Measurements from ENCODE around the gene NXPH2. TPM values are rescaled to one million over a fixed set of nuclear protein-coding genes. Genes with fewer than 3 reads are reported as not detected.

NXPH2 gene
- total and polyA plus RNA-seq, 9 of the 15 experiments (the other 6 are each of a cell fraction or from before 2014, with no cell fraction given), result not detected

DNA sequence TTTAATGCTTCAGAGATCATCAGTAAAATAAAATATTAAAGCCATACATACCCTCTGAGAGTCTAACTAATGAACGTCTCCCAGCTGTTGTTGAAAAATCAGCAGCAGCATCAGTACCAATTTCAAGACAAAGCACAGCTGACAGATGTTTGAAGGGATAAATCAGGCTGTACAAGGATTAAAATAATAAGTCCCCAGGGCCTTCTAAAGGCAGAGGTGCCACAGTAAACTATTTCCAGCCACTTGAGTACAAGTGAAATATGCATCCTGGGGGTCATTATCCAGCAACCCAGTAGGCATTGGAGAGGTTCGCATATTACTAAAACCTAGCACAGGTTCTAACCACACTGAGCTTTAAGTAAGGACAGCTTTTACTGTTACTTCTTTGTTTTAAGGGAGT, 76.9 kb downstream of the NXPH2 start (continued):
- TF ChIP-seq, protein P1, sequence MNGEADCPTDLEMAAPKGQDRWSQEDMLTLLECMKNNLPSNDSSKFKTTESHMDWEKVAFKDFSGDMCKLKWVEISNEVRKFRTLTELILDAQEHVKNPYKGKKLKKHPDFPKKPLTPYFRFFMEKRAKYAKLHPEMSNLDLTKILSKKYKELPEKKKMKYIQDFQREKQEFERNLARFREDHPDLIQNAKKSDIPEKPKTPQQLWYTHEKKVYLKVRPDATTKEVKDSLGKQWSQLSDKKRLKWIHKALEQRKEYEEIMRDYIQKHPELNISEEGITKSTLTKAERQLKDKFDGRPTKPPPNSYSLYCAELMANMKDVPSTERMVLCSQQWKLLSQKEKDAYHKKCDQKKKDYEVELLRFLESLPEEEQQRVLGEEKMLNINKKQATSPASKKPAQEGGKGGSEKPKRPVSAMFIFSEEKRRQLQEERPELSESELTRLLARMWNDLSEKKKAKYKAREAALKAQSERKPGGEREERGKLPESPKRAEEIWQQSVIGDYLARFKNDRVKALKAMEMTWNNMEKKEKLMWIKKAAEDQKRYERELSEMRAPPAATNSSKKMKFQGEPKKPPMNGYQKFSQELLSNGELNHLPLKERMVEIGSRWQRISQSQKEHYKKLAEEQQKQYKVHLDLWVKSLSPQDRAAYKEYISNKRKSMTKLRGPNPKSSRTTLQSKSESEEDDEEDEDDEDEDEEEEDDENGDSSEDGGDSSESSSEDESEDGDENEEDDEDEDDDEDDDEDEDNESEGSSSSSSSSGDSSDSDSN (IDR thresholded peaks at IDR 0.05; ENCODE audit: borderline replicate concordance in 1 of 2, low read depth in 2 of 2, low read length in 2 of 2), result no peak
- no peak for TF ChIP-seq ZBTB8A (IDR thresholded peaks at IDR 0.05; ENCODE audit: partially characterized antibody)

DNA sequence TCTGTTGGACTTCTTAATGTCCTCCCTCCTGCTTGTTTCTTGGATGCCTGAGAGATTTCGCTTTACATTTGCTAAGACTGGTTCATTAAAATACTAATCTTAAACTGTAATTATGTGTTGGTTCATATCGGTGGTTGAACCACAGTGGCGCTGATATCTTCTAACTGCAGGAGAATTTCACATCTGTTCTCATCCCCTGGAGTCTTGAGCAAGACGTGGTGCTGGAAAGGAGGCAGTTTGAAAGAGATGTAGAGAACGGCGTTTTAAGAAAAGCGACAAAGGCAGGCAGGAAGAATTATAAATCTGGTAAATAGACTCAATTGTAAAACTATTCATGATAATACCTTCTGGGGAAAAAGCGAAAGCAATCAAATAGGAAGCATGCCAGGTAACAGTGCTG, 79.5 kb downstream of the NXPH2 start:
- FAIRE-seq (no peak), ATAC-seq (no peak), DNase-seq (ENCODE audit: extremely low read depth in 1 of 4, low spot score in 3 of 4) (no peak)
- Histone ChIP-seq H4K20me1 (replicated peaks; ENCODE audit: control insufficient read depth, insufficient read depth, low read length) (no peaks in the 10 kb centered on the region), H3K9me1 (ENCODE audit: control insufficient read depth, insufficient read depth, low read length) (no peaks in the 10 kb centered on the region), H3K9ac (ENCODE audit: insufficient read depth in 1 of 2, low read depth in 2 of 2, low read length in 2 of 2) (no peak overlapping the region), H3K27ac (ENCODE audit: extremely low read depth, low read depth, low read length) (no peak overlapping the region), H3K36me3 (ENCODE audit: control insufficient read depth, insufficient read depth, low read length) (no peaks in the 10 kb centered on the region), H3K4me2 (ENCODE audit: insufficient read depth, low read length) (no peak overlapping the region), H3K9me3 (replicated peaks; ENCODE audit: control insufficient read depth, insufficient read depth, low read depth, low read length) (no peaks in the 10 kb centered on the region), H3K4me1 (replicated peaks in 1 of 2; ENCODE audit: control insufficient read depth in 2 of 2, insufficient read depth in 2 of 2, low read length in 2 of 2) (no peaks in the 10 kb centered on the region), H3K4me3 (no peak overlapping the region), H3K79me2 (ENCODE audit: control insufficient read depth, insufficient read depth, low read length) (no peaks in the 10 kb centered on the region), H2AFZ (ENCODE audit: low read depth, low read length) (no peak overlapping the region), H3K27me3 (ENCODE audit: control insufficient read depth in 2 of 2, insufficient read depth in 2 of 2, low read length in 2 of 2) (no peaks in the 10 kb centered on the region)
- WGBS (ENCODE audit: insufficient coverage, low coverage, missing lambda C conversion rate), result 1% methylated on average over 8 of the region's 8 CpGs
- POLR2A ChIA-PET, result no interaction called here
- TF ChIP-seq ZNF551 (CRISPR knock-in tag; IDR thresholded peaks at IDR 0.05) (no peak), KDM1A (IDR thresholded peaks at IDR 0.05) (no peak), MYBL2 (IDR thresholded peaks at IDR 0.05; ENCODE audit: low read depth) (no peak), MYBL2 (CRISPR knock-in tag; IDR thresholded peaks at IDR 0.05; ENCODE audit: borderline replicate concordance) (no peak), L3MBTL2 (IDR thresholded peaks at IDR 0.05) (no peak), STAT5A (IDR thresholded peaks at IDR 0.05; ENCODE audit: borderline replicate concordance, low read length) (no peak), FOXJ2 (tag; IDR thresholded peaks at IDR 0.05) (no peak), PTRF (tag; IDR thresholded peaks at IDR 0.05) (no peak), ZNF644 (tag; IDR thresholded peaks at IDR 0.05; ENCODE audit: low read depth) (no peak)
- TF ChIP-seq, protein P2, sequence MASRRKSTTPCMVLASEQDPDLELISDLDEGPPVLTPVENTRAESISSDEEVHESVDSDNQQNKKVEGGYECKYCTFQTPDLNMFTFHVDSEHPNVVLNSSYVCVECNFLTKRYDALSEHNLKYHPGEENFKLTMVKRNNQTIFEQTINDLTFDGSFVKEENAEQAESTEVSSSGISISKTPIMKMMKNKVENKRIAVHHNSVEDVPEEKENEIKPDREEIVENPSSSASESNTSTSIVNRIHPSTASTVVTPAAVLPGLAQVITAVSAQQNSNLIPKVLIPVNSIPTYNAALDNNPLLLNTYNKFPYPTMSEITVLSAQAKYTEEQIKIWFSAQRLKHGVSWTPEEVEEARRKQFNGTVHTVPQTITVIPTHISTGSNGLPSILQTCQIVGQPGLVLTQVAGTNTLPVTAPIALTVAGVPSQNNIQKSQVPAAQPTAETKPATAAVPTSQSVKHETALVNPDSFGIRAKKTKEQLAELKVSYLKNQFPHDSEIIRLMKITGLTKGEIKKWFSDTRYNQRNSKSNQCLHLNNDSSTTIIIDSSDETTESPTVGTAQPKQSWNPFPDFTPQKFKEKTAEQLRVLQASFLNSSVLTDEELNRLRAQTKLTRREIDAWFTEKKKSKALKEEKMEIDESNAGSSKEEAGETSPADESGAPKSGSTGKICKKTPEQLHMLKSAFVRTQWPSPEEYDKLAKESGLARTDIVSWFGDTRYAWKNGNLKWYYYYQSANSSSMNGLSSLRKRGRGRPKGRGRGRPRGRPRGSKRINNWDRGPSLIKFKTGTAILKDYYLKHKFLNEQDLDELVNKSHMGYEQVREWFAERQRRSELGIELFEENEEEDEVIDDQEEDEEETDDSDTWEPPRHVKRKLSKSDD (conservative IDR thresholded peaks at IDR 0.05; ENCODE audit: low read length), result no peak
- TF ChIP-seq, protein P3, sequence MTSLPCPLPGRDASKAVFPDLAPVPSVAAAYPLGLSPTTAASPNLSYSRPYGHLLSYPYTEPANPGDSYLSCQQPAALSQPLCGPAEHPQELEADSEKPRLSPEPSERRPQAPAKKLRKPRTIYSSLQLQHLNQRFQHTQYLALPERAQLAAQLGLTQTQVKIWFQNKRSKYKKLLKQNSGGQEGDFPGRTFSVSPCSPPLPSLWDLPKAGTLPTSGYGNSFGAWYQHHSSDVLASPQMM (CRISPR knock-in tag; IDR thresholded peaks at IDR 0.05), result no peak
- intact Hi-C loops (cut with micrococcal nuclease), result no loop called here
- CTCF ChIA-PET (ENCODE audit: low intra/inter-chr PET ratio), result no interaction called here
- in situ Hi-C loops (cut with MboI), result no loop called here
- BruUV-seq (replicated peaks), result no TSS peak
